ENCODE results near the gene GP9.
"Not testable (repeated sequence)": the region's sequence is repeated elsewhere in the genome, so short reads cannot be mapped to it uniquely, and the experiment has no call there.

Gene GP9

DNA sequence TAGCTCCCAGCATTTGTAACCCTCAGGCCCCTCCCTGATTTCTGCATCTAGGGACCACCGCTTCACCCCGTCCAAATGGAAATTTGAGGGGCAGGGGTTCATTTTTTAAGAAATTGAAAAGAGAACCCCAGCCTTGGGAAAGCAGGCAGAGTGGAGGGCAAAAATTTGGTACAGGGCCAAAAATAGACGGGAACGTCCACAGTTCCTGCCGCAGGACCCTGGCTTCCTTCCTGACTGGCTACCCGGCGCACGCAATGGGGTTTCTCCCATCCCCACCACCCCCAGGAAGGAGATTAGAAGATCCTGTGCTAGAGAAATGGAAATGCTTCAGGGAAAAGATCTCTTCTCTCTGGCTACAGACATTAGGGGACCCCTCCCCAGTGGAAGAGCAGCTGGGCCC, 20.9 kb downstream of the GP9 start:
- no peak for DNase-seq

DNA sequence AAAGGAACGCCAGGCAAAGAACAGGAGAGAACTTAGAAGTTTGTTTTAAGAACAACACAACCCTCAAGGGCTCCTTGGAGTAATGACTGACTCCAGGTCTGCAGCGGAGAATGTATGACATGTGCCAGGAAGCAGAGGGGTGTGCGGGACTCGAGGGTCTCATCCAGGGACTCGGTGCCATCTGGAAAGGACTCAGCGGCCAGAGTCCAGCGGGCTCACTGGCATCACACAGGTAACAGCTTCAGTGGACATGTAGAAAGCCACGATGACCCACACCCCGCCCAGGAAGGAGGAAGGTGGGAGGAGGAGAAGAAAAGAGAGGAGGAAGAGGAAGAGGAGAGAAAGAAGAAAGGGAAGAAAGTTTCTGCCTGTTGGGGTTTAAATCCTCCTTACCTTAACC, 21.4 kb downstream of the GP9 start:
- no peak for DNase-seq

DNA sequence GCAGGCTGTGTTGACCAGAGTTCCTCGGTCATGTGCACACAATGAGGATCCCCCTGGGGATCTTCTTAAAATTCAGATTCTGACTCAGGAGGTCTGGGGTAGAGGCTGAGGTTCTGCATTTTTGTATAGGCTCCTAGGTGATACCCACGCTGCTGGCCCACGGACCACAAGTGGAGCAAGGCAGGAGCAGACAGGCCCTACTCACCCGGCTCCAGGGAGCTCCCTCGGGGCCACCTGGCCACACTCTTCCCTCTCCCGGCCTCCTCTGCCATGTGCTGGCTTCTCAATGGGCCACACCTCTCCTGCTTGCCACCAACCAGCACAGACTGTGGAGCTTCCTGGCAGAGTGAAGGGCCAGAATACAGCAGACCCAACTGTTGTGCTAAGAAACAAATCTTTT, 23.9 kb downstream of the GP9 start:
- DNase-seq = no peak

DNA sequence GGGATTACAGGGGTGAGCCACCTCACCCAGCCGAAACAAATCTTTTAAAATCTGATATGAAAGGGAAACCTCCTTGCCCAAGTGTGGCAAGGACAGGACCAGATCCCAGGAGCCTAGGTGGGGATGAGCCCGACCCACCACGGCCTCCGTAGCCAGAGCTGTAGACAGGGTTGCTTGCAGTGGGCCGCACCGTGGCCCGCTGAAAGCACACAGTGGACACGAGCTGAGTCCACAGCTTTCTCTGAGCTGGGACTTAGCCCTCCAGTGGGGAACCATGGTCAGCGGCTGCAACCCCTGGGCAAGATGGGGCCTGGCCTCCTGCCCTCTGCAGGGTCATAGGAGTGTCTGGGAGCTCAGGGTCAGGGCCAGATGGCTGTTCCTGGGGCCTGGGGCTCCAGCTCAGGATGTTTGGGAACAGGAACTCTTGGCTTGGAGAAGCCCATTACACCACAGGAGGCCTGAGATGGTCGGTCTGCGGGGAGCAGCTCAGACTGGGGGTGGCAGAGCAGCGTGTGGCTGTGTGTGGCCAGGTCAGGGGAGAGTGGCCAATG, 24.7 kb downstream of the GP9 start:
- DNase-seq = no peak

DNA sequence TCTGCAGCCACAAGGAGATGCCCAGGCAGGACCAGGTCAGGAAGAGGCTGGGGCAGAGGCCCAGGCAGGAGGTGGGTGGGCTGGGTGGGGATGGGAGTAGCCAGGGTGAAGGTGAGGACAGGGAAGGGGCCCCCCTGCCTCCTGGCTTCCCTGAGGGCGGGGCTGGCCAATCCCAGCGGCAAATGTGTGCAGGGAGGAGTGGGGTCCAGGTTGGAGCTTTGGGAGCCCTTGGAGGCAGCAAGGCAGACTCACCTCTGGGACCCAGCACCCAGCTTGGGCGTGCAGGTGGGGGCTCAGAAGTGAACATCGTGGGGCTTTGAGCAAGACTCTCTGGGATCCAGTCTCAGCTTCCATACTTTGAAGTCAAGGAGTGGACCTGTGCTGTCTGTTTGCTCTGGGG, 25.2 kb downstream of the GP9 start:
- DNase-seq = no peak

DNA sequence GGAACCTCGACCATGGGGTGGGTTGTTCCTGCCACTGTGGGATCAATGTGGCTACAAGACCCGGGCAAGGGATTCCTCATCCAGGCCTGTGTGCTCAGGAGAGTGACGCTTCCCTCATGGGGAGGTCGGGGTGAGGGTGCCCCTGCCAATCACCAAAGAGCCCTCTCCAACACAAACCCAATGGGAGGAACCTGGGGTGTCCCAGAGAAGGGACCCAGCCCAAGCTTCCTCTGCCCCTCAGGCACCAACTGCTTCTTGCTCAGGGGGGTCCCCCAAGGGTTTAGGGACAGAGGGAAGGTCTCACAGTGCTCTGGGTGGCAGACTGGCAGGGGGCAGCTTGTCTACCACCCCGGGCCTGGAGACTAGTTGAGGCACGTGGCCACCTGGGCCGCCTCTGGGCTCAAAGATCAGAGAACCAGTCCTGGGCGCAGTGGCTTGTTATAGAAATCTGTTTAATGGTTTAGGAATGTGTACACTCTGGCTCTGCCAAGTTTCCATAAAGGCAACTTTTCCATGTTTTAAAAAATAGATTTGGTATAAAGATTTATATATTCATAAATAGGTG, 26.6 kb downstream of the GP9 start:
- no peak for DNase-seq

DNA sequence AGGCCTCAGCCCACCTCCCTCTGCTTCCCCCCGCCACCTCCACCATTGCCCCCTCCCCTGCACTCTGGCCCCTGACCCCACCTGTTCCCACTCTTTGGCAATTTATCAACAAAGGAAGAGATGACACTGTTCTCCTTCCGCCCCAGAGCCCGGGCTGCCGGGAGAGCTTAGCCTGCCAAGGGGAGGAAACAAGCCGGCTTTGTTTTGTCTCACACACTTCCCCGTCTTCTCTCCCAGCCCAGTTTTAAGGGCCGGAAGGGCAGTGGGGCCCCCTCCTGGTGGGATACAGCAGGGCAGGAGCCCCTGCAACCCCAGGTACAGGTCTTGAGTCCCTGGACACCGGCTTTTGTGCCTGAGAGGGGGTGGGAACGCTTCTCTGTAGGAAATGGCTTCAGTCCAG, 27.3 kb downstream of the GP9 start:
- DNase-seq = not testable (repeated sequence)

DNA sequence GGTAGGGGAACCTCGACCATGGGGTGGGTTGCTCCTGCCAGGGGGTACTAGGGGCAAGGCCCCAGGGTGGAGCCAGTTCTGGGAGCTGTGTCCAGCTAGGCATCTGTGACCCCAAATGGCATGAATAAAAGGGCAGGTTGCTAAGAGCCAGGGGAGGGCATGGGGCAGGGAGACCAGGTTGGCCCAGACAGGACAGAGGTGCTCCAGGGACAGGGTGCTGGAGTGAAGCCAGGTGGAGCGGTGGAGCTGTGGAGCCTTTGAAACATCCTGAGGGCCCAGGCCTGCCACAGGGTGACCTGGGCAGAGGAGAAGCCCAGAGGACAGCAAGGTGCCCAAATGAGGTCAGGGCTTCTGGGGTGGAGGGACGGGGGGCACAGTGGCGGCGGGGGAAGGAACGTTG, 27.7 kb downstream of the GP9 start:
- DNase-seq = not testable (repeated sequence)

DNA sequence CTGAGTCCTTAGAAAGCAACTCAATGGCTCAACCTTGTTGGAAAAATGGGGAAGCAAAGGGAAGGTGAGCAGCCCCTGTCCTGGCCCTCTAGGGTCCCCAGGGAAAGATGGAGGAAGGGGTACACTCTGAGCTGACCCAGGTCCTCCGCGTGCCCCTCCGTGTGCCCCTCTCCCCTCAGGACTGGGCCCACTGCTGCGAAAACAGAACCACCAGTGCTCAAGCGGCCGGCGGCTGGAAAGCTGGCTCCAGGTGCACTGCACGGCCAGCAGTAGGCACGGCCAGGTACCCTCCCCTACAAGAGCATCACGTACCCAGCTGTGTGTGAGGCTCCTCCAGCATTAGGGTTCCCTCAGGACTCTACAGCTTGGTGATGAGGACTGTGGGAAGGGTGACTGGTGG, 34.7 kb downstream of the GP9 start:
- no peak for DNase-seq

DNA sequence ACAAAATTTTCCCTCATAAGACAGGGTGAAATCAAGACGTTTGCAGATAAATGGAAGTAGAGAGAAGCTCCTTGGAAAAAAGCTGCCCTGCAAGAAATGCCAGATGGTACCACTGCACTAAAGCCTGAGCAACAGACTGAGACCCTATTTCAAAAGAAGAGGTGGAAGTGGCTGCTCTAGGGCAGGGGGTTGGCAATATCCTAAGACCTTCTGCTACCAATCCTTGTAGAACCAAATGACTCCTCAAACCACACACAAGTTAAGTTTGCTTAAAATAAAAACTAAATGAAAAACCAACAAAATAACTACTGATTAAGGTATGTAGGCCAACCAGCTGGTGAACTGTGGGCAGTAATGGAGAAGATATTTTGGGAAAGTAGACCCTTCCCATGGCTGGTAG, 39.7 kb downstream of the GP9 start:
- no peak for DNase-seq

DNA sequence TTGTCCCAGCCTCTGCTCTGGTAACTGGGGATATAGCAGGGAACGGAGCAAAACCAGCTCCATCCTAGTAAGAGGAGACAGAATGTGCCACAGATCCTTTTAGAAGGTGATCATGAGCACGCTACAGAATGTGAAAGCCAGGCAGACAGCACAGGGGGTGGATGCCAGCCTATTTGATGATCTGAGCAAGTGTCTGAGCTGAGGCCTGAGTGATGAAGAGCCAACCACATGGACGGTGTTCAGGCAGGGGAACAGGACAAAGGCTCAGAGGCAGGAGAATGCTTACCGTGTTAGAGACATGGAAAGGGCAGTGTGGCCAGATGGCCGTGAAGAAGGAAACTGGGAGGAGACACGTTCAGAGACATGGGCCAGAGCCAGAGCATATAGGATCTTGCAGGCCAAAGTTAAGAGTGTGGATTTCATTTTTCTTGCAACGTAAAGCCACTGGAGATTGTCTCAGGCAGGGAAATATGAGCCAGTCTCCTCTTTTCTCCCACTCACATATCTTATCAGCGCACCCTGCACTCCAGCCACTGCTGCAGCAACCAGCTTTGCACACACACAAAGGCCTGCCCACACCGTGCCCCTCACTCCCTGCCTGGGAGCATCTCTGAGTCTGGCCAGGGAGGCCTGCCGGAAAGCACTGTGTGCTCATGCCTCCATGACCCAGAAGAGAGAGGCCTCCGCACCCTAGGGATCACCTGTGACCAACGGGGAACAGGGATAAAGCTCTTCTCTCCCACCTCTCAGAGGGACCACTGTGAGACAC, 41.0 kb downstream of the GP9 start:
- no peak for DNase-seq

DNA sequence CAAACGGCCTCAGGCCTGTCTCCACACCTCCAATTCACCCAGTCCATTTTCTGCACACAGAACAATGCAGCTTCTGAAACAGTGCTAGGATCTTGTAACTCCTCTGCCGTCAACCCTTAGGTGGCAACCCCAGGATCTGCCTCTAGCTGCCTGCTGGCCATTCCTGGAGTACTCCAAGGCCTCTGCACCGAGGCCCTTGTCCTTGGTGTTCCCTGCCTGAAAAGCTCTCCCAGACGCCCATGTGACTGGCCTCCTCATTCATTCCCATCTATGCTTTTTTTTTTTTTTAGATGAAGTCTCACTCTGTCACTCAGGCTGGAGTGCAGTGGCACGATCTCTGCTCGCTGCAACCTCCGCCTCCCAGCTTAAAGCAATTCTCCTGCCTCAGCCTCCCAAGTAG, 42.7 kb downstream of the GP9 start:
- no peak for DNase-seq

DNA sequence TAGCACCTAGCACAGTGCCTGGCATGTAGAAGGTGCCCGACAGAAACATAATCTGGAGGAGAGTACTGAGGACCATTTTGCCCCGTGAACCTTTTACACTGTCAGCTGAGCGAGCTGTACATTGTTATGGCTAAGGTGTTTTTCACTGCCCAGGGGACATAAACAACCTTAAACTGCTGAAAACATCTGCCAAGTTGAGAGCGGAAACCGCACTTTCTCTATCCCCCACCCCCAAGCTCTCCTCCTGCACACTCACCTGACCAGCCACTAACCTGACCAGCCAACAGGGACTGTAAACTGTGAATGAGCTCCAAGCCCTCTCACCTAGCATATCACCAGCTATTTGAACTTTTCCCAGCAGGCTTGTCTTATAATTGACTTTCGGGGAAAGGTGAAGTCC, 43.5 kb downstream of the GP9 start:
- DNase-seq = no peak

DNA sequence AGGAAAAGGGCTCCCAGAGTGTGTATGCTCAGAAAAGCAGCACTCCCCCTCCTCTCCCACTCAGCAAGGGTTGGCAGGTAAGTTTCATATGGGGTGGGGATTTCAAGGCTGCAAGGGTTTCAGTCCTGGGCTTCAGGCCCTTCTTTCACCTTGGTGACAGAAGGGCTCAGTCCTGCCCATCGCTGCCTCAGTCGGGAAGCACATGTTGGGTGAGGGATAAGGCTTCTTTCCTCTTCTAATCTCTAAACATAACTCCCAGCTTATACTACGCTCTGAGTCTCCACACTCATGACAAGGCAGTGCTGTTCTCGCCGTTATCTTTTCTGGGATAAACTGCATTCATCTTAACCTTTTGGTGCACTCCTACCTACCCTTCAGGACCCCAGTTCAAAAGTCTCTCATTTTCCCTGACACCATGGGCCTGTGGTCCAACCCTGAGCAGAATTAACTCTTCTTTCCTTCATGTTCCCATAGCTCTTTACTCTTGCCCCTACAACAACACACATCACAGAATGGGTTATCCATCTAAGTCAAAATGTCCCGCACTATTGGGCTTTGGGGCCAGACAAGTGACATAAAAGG, 44.0 kb downstream of the GP9 start:
- DNase-seq = no peak

DNA sequence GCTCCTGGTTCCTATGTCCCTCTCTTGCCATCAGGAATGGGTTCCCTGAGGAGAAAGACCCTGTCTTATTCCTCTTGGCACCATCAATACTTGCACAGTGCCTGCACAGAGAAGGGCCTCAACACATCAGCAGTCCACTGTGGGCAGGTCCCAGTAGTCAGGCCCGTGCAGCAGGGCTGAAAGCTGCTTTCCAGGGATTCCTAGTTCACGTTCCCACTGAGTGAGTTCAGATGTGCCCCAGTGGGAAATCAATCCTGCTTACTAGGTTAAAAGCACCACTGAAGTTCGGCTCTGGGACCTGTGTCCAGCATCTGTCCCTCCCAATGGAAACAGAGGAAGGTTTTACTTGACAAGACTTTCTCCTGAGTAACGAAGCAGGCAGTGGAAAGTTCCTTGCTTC, 45.3 kb downstream of the GP9 start:
- DNase-seq = no peak

DNA sequence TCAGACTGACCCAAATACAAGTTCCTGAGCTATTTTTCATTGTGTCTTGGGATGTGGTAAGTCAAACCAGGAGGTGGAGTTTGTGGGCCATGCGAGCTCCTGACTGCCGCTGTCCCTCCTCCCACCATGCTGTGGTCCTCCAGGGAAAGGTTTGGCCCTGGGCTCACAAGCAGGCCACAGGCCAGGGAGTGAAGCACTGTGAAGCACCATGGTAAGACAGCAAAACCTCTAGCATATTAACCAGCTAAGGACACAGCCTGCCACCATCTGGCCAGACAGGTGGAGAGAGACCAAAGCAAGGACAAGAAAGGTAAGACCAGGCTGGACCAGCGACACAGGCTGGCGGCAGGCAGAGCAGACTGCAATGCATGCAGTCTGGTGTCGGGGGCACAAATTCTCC, 45.7 kb downstream of the GP9 start:
- no peak for DNase-seq

DNA sequence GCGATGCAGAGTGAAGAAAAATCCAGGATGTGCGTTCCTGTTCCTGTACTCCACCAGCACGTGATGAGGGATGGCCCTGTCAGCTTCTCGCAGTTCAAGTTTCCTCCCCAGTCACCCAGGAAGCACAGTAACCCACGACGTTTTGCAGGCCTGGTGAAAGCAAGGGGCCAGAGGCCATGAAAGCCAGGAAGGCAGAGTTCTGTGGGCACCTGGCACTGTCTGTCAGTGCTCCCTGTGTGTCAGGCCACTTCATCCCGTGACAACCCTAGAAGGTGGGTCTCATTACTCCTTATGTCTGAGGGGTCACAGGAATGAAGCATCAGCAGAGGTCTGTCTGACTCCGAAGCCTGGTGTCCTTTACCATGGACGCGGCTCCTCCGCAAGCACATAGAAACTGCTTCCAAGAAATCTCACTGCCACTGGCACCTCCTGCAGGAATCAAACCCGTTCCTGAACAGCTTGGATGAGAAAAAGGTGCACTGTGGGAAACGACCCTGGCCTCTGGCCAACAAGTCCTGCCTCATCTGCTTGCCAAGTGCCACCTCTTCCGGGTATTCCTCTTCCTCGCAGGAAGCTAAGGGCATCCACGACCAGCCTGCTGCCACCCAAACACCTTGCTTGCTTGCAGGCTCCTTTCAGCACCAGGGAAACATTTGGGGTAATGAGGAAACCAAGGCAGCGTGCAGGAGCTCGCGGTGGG, 46.4 kb downstream of the GP9 start:
- DNase-seq = no peak

DNA sequence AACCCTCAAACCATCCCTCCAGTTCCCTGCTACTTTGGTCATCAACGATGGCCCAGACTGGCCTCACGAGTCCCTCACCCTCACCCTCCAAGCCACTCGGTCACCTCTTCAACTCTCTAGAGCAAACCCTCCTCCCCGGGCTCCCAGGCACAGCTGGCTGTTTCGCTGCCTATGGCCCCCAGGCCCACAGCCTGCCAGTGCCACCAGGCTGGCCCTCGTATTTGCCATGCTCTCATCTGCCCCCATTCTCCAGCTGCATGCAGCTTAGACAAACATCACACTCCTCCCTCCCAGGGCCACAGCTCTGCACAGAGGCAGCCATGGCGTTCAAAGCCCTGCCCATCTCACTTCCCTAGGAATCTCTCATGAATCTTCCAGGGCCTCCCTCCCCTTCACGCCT, 47.2 kb downstream of the GP9 start:
- DNase-seq = no peak

DNA sequence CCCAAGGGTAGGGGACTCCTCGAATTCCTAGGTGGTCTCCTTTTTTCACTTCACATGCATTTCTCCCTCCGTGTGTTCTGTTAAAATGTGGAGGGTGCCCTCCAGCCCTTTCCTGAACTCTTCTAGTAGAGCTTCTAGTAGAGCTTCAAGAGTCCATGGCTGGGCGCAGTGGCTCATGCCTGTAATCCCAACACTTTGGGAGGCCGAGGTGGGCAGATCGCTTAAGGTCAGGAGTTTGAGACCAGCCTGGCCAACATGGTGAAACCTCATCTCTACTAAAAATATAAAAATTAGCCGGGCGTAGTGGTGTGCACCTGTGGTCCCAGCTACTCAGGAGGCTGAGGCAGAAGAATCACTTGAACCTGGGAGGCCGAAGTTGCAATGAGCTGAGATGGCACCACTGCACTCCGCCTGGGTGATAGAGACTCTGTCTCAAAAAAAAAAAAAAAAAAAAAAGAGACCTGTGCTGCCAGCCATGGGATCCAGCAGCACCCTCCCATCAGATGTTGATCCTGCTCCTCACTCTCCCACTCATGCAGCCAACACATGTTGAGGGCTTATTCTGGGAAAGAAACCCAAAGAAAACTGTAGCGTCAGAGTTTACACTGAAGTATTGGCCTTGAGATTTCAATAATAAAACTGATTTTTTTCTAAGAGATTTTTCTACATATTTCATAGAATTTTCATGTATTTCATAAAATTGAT, 50.6 kb downstream of the GP9 start:
- not testable (repeated sequence) for DNase-seq
